Esophagus squamous epithelium (tissue), 4 donors: ENCODE data around the gene JADE1.

Experiments used
- CTCF ChIP-seq, 6 experiments: fragments of 450-650 bp in 4 of 6; fragments of 200-600 bp in 2 of 6; sonication (generic) in 2 of 6; IDR thresholded peaks; one replicate each; pipeline ENCODE4 v1.5.1; 2016 to 2019; ENCODE audit warnings: antibody characterized with exemption in 6 of 6, mild to moderate bottlenecking in 4 of 6, moderate library complexity in 4 of 6
- POLR2A ChIP-seq, 4 donors: fragments of 450-650 bp; IDR thresholded peaks; one replicate each; pipeline ENCODE4 v1.6.1; 2017; ENCODE audit warnings: antibody characterized with exemption in 4 of 4, mild to moderate bottlenecking in 4 of 4, moderate library complexity in 3 of 4

- no peak for TF ChIP-seq CTCF (IDR thresholded peaks at IDR 0.05)
- no peak for TF ChIP-seq POLR2A (IDR thresholded peaks at IDR 0.05)
These were observed 44.9 kb downstream of the JADE1 start for GRCh38 chr4:128854433-128854832.
